Stimulated activated CD8-positive, alpha-beta memory T cell treated with anti-CD3 and anti-CD28 coated beads, Interleukin-15, amount 100 ng/mL, for 24 hours (primary cell): Measurements from ENCODE around the gene DHRS1.

Experiments used
- DNase-seq: peaks from one replicate; pipeline ENCODE4 v3.0.0-alpha.2; 2020; ENCODE audit warnings: low read depth

DHRS1 gene

GRCh38 chr14:24299255-24300191, at the start of gene DHRS1, which contains the start of gene NOP9:
Gene DHRS1, minus strand, starts transcription at chr14:24299780. Its CDS starts 674 bp downstream, at chr14:24299106.
Gene NOP9, plus strand, starts transcription at chr14:24299850. Its CDS starts 105 bp downstream, at chr14:24299955.
- DNase-seq = peak; percentile 97

- DNase-seq = no peak
Observed at GRCh38 chr14:24348186-24348585, 48.6 kb upstream of the DHRS1 start.

GRCh38 chr14:24347134-24347533, 47.6 kb upstream of the DHRS1 start:
- DNase-seq = no peak

- no peak for DNase-seq
Observed at GRCh38 chr14:24343795-24344660, 44.4 kb upstream of the DHRS1 start.

GRCh38 chr14:24342889-24343288, 43.3 kb upstream of the DHRS1 start:
- DNase-seq = no peak

- no peak for DNase-seq
Observed at GRCh38 chr14:24340606-24341005, 41.0 kb upstream of the DHRS1 start.

- DNase-seq = no peak
Observed at GRCh38 chr14:24339284-24340151, 39.9 kb upstream of the DHRS1 start, which contains the start of gene RIPK3. Gene RIPK3, minus strand, starts transcription at chr14:24339991. Its CDS starts 165 bp downstream, at chr14:24339826.

- DNase-seq = no peak
Observed at GRCh38 chr14:24338843-24339242, 39.3 kb upstream of the DHRS1 start.

GRCh38 chr14:24337824-24338175, 38.2 kb upstream of the DHRS1 start:
- no peak for DNase-seq

GRCh38 chr14:24337144-24337823, 37.7 kb upstream of the DHRS1 start:
- DNase-seq = no peak

GRCh38 chr14:24335461-24336171, 36.0 kb upstream of the DHRS1 start:
- DNase-seq = no peak

GRCh38 chr14:24334431-24335291, 35.1 kb upstream of the DHRS1 start, which contains the start of gene ADCY4:
Gene ADCY4, minus strand, starts transcription at chr14:24335071. Its CDS starts 419 bp downstream, at chr14:24334652.
- no peak for DNase-seq

- no peak for DNase-seq
Observed at GRCh38 chr14:24332268-24332993, 32.9 kb upstream of the DHRS1 start.

- no peak for DNase-seq
Observed at GRCh38 chr14:24331731-24332267, 32.2 kb upstream of the DHRS1 start.

- no peak for DNase-seq
Observed at GRCh38 chr14:24330973-24331674, 31.5 kb upstream of the DHRS1 start.

GRCh38 chr14:24329736-24330135, 30.2 kb upstream of the DHRS1 start:
- no peak for DNase-seq

GRCh38 chr14:24329073-24329663, 29.6 kb upstream of the DHRS1 start:
- no peak for DNase-seq
